Kidney epithelial cell (primary cell): Measurements from ENCODE around the gene C5AR2. TPM values are rescaled to one million over a fixed set of nuclear protein-coding genes. Genes with fewer than 3 reads are reported as not detected.
A peak's percentile ranks its signal among the peaks of the same experiment; 100 is the strongest.
"Not testable (repeated sequence)": the region's sequence is repeated elsewhere in the genome, so short reads cannot be mapped to it uniquely, and the experiment has no call there.

Source experiments
- DNase-seq: peaks from one replicate; pipeline ENCODE4 v3.0.0-alpha.2; 2010; ENCODE audit warnings: low read depth
- H3K27me3 ChIP-seq: 2 replicates; pipeline ENCODE4 v1.6.0; 2011; ENCODE audit warnings: low read length; ENCODE audit not compliant: control insufficient read depth, insufficient read depth
- H3K36me3 ChIP-seq: 2 replicates; pipeline ENCODE4 v1.5.1; 2011; ENCODE audit warnings: low read length; ENCODE audit not compliant: control insufficient read depth, insufficient read depth
- H3K4me3 ChIP-seq: 2 replicates; pipeline ENCODE4 v1.5.1; 2011; ENCODE audit warnings: low read depth, mild to moderate bottlenecking, control low read depth, low read length
- total RNA-seq: library from RNA; depleted of rRNA; stranded (reverse); fragments of >200 nt; gene quantifications from 2 replicates; pipeline ENCODE4 v1.2.3, GENCODE V29; 2015
- TF ChIP-seq, protein P1 (sequence below): IDR thresholded peaks from 2 replicates; pipeline ENCODE4 v1.5.1; 2011; ENCODE audit warnings: mild to moderate bottlenecking, moderate library complexity, low read length, control low read depth, inconsistent platforms; ENCODE audit not compliant: insufficient read depth, poor library complexity, severe bottlenecking

The C5AR2 gene
- not detected in 2 replicates for total RNA-seq

DNA sequence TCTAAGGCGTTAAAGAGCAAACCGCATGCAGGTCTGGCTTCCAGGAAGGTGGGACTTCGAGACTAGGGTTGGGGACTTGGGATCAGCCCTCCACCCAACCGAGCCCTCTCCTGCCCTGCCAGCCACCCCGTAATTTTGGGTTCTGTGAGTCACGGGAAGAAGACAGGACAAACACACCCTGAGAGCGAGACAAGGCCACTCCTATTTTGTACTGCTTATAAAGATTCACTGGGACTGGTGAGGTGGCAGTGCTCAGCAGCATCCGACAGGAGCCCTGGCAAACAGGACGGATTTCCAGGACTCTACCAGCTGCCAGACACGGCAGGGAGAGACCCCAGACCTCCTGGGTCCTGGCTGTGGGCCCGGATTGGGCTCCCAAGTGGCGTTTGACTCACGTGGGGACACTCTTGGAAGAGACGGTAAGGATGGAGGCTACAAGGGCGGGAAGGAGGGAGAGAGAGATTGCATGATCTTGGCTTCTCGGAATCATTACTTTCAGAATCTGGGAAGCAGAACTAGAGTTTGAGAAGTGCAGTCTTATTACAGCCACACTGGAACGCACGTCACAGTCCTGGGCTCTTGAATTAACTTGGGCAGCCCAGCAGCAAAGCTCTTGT is at the start of gene C5AR2:
TSS of gene C5AR2 (plus strand) at position 245 of the 617 bp plus-strand sequence. CDS start 8,625 bp downstream, outside the sequence.
- TF ChIP-seq, protein P1, sequence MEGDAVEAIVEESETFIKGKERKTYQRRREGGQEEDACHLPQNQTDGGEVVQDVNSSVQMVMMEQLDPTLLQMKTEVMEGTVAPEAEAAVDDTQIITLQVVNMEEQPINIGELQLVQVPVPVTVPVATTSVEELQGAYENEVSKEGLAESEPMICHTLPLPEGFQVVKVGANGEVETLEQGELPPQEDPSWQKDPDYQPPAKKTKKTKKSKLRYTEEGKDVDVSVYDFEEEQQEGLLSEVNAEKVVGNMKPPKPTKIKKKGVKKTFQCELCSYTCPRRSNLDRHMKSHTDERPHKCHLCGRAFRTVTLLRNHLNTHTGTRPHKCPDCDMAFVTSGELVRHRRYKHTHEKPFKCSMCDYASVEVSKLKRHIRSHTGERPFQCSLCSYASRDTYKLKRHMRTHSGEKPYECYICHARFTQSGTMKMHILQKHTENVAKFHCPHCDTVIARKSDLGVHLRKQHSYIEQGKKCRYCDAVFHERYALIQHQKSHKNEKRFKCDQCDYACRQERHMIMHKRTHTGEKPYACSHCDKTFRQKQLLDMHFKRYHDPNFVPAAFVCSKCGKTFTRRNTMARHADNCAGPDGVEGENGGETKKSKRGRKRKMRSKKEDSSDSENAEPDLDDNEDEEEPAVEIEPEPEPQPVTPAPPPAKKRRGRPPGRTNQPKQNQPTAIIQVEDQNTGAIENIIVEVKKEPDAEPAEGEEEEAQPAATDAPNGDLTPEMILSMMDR, result no peak
- Histone ChIP-seq H3K36me3 (no peaks in the 10 kb centered on the region), H3K27me3 (peaks cover 2% of the 10 kb centered on the region), H3K4me3 (no peak within 1 kb of the TSS)
- no peak for DNase-seq

DNA sequence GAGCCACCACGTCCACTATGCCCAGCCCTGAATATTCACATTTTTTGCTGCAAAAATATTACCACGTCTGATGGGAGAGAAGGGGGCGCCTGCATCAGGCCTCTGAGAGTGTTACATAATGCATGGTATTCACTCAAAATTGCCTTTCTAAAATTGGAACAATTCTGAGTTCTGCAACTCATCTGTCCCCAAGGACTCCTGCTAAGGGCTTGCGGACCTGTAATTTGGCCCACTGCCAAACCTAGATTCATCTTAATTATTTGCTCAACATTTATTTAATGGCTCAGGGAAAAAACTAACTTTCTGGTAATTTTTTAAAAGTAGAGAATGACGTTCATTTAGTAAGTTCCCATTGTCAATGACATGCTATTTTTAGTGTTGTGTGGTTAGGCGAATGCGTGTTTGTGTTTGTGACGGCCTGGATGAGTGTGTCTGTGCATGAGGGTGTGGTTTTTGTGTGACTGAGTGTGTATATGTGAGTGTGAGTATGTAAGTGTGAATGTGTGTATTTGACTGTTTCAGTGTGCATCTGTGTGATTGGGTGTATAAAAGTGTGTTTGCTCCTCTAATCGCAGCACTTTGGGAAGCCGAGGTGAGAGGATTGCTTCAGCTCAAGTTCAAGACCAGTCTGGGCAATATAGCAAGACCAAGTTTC is 48.4 kb upstream of the C5AR2 start:
- Histone ChIP-seq H3K27me3 (no peaks in the 10 kb centered on the region), H3K4me3 (no peak overlapping the region), H3K36me3 (no peaks in the 10 kb centered on the region)
- DNase-seq, result no peak
- TF ChIP-seq, protein P1, result no peak

DNA sequence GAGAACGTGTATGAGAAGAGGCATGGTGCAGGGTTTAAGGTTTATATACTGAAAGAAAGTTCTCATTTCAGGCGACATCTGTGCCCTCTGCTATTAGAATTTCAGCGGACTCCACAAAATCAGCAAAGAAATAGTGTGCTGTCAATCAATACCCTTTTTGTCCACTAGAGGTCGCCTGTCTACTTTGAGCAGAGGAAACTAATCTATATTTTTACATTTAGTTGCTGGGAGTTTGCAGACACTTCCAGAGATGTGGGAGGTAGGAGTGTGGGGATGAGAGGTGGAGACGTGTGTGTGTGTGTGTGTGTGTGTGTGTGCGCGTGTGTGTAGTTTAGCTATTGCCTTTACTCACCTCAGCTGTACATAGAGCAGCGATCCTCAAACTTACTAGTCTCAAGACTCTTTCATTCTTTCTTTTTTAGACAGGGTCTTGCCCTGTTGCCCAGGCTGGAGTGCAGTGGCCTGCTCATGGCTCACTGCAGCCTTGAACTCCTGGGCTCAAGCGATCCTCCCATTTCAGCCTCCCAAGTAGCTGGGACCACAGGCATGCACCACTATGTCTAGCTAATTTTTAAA is 47.6 kb upstream of the C5AR2 start:
- TF ChIP-seq, protein P1, result peak; percentile 83
- no peak overlapping the region for H3K4me3 ChIP-seq
- H3K27me3 ChIP-seq, result no peaks in the 10 kb centered on the region
- DNase-seq, result no peak
- H3K36me3 ChIP-seq, result no peaks in the 10 kb centered on the region

DNA sequence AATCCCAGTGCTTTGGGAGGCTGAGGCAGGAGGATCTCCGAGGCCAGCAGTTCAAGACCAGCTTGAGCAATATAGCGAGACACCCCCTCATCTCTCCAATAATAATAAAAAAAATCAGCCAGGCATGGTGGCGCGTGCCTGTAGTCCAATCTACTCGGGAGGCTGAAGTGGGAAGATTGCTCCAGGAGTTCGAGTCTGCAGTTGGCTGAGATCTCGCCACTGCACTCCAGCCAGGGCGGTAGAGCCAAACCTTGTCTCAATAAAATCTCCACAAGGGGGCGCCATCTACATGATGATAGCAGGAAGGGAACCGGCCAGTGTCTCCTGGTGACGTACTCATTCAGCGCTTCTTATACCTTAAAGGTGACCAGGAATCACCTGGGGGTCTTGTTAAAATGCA is 35.9 kb upstream of the C5AR2 start:
- Histone ChIP-seq H3K27me3 (no peaks in the 10 kb centered on the region), H3K36me3 (no peaks in the 10 kb centered on the region), H3K4me3 (no peak overlapping the region)
- DNase-seq, result no peak
- TF ChIP-seq, protein P1, result peak; percentile 64

DNA sequence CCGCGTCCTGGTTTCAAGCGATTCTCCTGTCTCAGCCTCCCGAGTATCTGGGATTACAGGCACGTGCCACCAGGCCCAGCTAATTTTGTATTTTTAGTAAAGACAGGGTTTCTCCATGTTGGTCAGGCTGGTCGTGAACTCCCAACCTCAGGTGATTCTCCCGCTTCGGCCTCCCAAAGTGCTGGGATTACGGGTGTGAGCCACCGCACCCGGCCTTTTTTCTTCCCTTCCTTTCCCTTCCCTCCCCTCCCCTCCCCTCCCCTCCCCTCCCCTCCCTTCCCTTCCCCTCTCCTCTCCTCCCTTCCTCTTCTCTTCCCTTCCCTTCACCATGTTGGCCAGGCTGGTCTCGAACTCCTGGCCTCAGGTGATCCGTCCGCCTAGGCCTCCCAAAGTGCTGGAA is 31.1 kb upstream of the C5AR2 start:
- H3K36me3 ChIP-seq, H3K27me3 ChIP-seq, DNase-seq, H3K4me3 ChIP-seq: not testable (repeated sequence)

DNA sequence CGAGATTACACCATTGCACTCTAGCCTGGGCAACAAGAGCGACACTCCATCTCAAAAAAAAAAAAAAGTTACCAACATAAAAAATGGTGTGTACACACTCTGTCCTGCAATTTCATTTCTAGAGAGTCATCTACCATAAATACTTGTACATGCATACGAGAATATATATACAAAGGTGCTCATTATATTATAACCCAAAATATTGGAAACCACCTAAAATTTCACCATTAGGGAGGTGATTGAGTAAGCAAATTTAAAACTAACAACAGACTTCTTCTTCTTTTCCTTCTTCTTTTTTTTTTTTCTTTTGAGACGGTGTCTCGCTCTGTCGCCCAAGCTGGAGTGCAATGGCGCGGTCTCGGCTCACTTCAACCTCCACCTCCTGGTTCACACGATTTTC is 29.7 kb upstream of the C5AR2 start:
- no peak overlapping the region for H3K4me3 ChIP-seq
- H3K36me3 ChIP-seq, result no peaks in the 10 kb centered on the region
- TF ChIP-seq, protein P1, result no peak
- DNase-seq, result no peak
- H3K27me3 ChIP-seq, result no peaks in the 10 kb centered on the region
